GM21528 (cell line): ENCODE measurements around the gene ZIC4.

Experiments used
- ATAC-seq: cut with Tn5 transposase; IDR thresholded peaks from one replicate; pipeline ENCODE4 v1.9.1; 2021; ENCODE audit warnings: mild to moderate bottlenecking, moderate library complexity; ENCODE audit not compliant: unreplicated experiment, low FRiP score

ZIC4 gene

GRCh38 chr3:147393261-147393942 lies 12.9 kb downstream of the ZIC4 start:
- no peak for ATAC-seq

GRCh38 chr3:147392625-147392946 lies 13.8 kb downstream of the ZIC4 start:
- ATAC-seq, result no peak

DNA sequence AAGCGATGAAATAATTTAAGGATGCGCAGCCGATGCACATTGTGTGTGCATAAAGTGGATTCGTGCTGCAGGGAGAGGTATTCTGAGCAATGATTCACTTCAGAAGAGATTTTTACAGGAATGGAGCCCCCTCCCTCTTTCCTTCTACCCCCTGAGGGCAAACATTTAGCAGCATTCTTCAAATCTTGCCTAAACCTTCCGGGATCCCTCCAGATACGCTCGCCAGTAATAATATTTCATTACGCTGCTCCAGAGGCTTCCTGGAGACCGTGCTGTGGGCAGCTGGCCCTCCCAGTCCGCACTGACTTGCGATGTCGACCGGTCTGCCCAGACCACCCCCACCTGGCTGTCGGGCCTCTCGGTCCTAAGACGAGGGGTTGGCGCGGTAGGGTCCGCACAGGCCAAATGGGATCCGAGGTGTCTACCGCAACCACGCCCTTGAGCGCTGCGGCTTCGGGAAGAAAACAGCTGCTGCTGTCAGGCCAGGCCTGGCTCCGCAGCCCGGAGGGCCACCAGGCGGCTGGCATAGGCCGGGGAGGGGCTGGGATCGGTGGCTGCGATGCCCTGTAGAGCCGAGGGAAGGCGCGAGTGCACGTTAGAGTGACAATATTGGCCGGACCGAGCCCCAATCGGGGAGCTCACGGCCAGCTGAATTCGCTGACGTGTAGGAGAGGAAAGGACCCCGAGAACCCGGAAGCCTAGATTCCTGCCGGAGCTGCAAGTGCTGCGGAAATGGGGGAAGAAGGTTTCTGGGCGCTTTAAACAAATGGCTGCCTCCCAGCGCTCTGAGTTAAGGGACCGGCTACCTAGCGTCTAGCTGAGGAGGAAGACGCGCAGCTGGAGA lies 14.3 kb downstream of the ZIC4 start:
- no peak for ATAC-seq

DNA sequence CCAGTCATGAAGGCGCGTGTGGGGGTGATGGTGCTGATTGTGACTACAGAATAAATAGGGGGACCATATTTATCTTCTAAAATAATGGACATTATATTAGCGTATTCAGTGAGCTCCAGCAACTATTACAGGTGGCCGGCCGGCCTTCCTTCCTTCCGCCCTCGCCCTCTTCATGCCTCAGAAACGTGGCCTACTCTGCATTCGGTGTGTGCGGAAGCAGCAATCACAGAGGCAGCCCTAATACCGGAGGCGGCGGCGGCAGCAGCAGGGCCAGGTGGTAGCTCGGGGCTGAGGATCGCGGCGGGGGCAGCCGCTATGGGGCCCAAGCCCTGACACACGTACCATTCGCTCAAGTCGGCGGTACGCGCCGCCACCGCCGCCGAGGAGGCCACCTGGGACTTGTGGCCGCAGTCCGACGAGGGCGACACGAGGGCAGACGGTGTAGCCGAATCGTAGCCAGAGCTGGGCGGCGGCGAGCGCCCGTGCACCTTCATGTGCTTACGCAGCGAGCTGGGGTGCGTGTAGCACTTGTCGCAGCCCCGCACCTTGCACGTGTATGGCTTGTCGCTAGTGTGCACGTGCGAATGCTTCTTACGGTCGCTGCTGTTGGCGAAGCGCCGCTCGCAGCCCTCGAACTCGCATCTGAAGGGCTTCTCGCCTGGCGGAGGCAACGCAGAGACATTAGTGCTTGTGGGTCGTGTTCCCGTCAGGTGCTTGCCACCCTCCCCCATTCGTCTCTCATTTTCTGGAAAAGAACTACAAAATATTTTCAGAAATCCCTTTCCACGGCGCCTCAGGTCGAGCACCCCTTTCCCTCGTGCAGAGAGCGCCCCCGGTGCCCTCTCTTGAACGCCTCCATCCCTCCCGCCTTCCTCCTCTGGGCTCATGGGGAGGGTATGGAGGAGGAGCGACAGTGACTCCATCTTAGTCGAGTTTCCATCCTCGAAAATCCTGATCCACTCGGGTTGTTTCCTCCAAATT lies 15.5 kb downstream of the ZIC4 start:
- ATAC-seq, result no peak

- ATAC-seq, result no peak
Measured at GRCh38 chr3:147389717-147390116, 16.6 kb downstream of the ZIC4 start.

DNA sequence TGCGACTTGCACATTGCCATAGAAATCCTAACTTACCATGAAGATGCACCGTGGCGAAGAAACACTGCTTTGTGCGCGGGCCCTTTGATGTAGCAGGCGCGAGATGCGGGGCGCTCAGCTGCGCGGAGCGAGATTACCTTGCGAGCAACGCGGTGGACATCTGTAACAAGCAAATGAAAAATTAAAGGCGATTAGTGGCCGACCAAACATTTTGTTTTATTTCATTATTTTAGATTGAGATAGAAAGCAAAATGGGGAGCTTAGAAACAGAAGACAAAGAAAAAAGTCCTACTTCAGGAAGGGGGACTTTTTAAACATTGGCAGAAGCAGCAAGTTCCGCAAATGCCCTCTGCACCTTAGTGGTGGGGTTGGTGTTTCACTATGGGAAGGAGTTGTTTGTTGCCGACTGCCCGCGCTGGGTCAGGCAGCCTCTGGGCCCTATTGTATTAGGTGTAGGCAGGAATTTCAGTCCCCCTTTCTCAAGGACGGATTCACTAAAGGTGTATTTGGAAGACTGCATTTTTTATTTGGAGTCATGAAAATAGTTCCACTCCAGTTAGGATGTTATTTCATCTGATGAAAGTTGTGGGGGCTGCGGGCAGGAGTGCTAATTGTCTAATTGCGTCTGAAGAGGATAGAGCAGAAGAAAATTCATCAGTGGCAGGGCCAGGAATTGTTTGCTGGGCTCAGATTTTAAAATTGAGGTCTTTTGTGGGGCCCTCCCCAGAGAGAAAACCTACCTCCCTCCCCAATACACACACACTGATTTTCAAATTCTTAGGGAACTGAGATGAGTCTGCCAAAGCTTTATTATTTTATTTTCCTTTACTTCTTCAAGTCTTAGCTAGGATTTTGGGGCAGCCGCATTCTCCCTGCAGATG lies 17.4 kb downstream of the ZIC4 start:
- ATAC-seq, result no peak

- ATAC-seq, result no peak
Measured at GRCh38 chr3:147387885-147388699, 18.3 kb downstream of the ZIC4 start.

DNA sequence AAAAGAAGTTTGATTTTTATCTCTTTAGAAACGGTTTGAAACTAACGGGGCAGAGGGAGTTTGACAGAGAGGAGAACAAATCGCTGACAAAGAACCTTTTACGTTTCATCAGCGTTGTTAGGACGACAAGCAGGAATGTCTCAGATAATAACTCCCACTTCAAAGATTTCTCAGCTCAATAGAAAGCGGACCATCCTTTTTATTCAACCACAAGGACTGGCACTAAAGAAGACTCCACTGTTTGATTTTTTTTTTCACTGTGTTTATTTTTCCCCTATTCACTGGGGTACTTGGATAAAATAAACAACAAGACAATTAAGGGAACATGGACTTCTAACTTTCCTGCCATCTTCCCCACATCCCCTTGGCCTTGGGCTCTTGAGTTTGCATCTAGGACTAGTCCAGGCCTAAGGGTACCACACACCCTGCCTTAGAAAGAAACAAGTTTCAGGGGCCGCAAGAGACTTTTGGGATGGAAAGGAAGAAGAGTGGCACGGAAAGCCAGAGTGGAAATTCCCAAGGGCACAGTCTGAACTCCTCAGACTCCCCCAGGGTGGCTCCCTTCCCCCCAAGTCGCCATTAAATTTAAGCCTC lies 19.0 kb downstream of the ZIC4 start:
- no peak for ATAC-seq

- ATAC-seq, result no peak
Measured at GRCh38 chr3:147385059-147386012, 21.0 kb downstream of the ZIC4 start.

DNA sequence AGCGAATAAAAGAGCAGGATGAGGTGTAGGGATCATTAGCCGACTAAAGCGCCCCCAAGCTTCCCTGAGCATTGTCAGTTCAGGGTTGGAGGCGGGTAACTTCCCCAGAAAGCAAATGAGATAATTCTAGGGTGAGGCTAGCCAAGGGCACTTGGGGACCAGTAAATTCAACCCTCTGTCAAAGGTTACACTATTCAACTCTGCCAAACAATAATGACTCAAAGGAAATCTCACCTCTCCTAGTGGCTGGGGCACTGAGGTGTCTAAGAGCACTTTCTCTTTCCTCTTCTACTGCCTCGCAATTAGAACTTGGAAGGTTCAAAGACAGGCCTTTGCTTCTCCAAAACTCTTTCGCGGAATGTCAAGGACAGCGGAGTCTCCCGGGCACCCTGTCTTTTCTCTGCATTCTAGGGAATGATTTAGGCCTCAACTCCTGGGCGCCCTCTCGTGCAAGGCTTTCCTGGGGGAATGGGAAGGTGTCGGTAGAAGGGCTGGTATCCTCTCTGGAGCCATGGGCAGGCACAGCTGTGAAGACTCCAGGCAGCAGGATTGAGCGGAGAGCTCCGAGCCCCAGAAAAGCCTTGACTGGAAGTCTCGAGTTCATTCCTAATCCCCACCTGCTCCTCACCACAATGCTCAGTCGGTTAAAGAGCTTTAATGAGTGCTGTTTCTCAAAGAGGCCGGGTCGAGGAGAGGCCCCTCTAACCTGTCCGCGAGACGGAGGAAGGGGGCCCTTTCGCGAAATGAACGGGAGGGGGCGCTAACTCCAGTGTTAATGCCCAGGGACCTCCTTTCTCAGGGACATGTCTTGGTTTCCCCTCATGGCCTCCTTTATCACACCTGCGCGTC lies 21.9 kb downstream of the ZIC4 start:
- no peak for ATAC-seq

DNA sequence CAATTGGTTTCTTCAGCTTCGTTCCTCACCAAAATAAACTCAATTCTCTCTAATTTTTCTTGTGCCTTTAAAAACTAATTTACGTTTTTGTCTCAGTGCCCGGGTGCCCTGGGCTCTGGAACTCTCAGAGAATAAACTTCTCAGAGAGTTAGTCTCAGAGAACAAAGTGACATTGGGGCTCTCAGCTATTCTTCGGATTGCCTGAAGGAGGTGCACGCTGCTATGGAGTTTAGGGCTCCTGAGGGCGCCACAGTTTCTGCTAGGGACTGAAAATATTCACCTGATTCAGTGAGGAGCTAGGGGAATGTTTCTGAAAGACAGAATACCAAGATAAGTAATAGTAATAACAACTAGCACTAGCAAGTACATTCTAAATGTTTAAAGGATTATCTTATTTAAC lies 22.7 kb downstream of the ZIC4 start:
- no peak for ATAC-seq

GRCh38 chr3:147381596-147381995 lies 24.7 kb downstream of the ZIC4 start:
- no peak for ATAC-seq

- no peak for ATAC-seq
Measured at GRCh38 chr3:147380977-147381376, 25.4 kb downstream of the ZIC4 start.

- ATAC-seq, result no peak
Measured at GRCh38 chr3:147380387-147380951, 25.9 kb downstream of the ZIC4 start.

- ATAC-seq, result no peak
Measured at GRCh38 chr3:147379651-147380050, 26.7 kb downstream of the ZIC4 start.
